ENCODE data around the gene GNRHR. TPM values are rescaled to one million over a fixed set of nuclear protein-coding genes. Genes with fewer than 3 reads are reported as not detected.

The GNRHR gene
- total RNA-seq, 1 donor from 2014 or later, result not detected

DNA sequence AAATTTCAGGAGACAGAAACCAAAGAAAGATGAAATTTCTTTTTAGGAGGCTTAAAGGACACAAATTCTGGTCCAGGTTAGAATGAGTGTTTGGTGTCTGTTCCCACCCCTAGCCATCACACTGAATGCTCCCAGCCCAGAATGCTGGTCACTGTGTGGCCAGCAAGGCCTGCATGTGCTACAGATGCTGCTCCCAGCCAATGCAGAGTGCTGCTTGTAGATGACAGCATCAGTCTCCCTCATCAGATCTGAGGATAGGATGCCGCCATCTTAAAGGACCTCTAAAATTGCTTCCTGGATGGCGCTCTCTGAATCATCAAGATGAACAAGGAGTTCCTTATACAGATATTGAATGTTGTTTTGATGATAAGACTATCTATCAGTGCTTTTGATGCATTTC is 35.3 kb downstream of the GNRHR start:
- Mint-ChIP-seq H3K4me3 (ENCODE audit: unreplicated experiment) (no peak overlapping the region), H3K36me3 (ENCODE audit: unreplicated experiment) (peaks cover 8% of the 10 kb centered on the region)
- TF ChIP-seq, protein P1, sequence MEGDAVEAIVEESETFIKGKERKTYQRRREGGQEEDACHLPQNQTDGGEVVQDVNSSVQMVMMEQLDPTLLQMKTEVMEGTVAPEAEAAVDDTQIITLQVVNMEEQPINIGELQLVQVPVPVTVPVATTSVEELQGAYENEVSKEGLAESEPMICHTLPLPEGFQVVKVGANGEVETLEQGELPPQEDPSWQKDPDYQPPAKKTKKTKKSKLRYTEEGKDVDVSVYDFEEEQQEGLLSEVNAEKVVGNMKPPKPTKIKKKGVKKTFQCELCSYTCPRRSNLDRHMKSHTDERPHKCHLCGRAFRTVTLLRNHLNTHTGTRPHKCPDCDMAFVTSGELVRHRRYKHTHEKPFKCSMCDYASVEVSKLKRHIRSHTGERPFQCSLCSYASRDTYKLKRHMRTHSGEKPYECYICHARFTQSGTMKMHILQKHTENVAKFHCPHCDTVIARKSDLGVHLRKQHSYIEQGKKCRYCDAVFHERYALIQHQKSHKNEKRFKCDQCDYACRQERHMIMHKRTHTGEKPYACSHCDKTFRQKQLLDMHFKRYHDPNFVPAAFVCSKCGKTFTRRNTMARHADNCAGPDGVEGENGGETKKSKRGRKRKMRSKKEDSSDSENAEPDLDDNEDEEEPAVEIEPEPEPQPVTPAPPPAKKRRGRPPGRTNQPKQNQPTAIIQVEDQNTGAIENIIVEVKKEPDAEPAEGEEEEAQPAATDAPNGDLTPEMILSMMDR (IDR thresholded peaks at IDR 0.05), result no peak

DNA sequence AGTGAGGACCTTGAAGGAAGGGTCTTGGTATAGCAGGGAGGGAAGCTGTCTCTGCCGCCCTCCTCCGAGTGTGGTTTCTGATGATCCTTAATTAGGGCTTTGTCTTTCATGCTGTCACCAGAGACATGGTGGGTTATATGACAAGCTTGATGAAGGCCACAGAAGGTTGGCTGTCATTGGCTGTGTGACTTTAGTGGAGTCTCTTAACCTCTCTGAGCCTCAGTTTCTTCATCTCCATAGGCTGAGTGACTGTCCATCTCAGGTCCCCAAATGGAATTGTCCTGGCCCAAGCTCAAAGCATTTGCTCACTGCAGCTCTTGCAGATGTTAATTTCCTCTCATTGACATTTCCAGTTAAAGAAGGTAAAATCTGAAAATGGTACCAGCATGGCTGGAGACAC is 36.6 kb downstream of the GNRHR start:
- no peak overlapping the region for H3K27ac Mint-ChIP-seq (ENCODE audit: unreplicated experiment)
- TF ChIP-seq, protein P1 (IDR thresholded peaks at IDR 0.05), result no peak

More for the DNA sequence above, 35.3 kb downstream of the GNRHR start:
- H3K27me3 Mint-ChIP-seq (ENCODE audit: unreplicated experiment), result no peaks in the 10 kb centered on the region
- peaks cover 8% of the 10 kb centered on the region for H3K4me1 Mint-ChIP-seq (ENCODE audit: unreplicated experiment)
- no peak overlapping the region for H3K27ac Mint-ChIP-seq (ENCODE audit: unreplicated experiment)
- no peak for DNase-seq (ENCODE audit: extremely low spot score, unreplicated experiment)
- H3K9me3 Mint-ChIP-seq (ENCODE audit: unreplicated experiment), result no peaks in the 10 kb centered on the region

DNA sequence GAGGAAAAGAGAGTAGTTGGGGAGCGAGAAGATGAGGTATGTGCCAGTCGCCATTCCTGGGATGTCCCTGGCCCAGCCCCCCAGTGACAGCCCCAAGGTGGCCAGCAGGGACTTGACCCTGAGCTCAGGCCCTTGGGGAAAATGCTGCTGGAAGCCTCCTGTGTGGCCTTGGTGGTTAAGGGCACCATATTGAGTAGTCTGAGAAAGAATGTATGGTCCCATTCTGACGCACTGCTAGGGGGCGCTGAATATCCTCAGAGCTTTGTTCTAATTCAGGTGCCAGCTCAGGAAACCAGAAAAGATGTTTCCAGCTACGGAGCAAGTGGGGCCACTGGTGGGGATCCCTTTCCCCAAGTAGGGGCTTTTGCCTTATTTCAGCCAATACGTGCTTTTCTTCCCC is 39.2 kb downstream of the GNRHR start:
- H3K9me3 Mint-ChIP-seq (ENCODE audit: unreplicated experiment), result no peaks in the 10 kb centered on the region
- H3K27me3 Mint-ChIP-seq (ENCODE audit: unreplicated experiment), result no peaks in the 10 kb centered on the region

More for the DNA sequence above, 36.6 kb downstream of the GNRHR start:
- H3K4me1 Mint-ChIP-seq (ENCODE audit: unreplicated experiment), result peaks cover 13% of the 10 kb centered on the region
- H3K9me3 Mint-ChIP-seq (ENCODE audit: unreplicated experiment), result no peaks in the 10 kb centered on the region
- no peak overlapping the region for H3K4me3 Mint-ChIP-seq (ENCODE audit: unreplicated experiment)
- H3K27me3 Mint-ChIP-seq (ENCODE audit: unreplicated experiment), result no peaks in the 10 kb centered on the region
- DNase-seq (ENCODE audit: extremely low spot score, unreplicated experiment), result no peak
- H3K36me3 Mint-ChIP-seq (ENCODE audit: unreplicated experiment), result peaks cover 8% of the 10 kb centered on the region

DNA sequence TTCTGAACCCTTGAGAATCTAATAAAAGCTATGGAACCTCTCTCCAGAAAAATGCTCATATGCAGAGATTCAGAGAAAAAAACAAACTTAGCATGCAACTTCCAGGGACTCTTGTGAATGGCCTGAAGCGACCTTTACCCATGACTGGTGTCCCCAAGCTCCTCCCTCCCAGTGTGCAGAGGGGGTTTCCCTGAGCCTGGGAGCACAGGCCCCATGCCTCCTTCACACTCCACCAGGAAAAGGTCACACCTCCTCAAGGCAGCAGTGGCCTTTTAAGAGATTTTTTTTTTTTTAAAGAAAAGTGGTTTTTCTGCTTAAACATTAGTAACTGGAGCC is 40.0 kb downstream of the GNRHR start:
- TF ChIP-seq, protein P1 (IDR thresholded peaks at IDR 0.05), result no peak
- Mint-ChIP-seq H3K4me3 (ENCODE audit: unreplicated experiment) (no peak overlapping the region), H3K36me3 (ENCODE audit: unreplicated experiment) (peaks cover 3% of the 10 kb centered on the region), H3K9me3 (ENCODE audit: unreplicated experiment) (no peaks in the 10 kb centered on the region), H3K27me3 (ENCODE audit: unreplicated experiment) (no peaks in the 10 kb centered on the region), H3K27ac (ENCODE audit: unreplicated experiment) (peak overlapping the region; percentile 28), H3K4me1 (ENCODE audit: unreplicated experiment) (peaks cover 12% of the 10 kb centered on the region)
- no peak for DNase-seq (ENCODE audit: extremely low spot score, unreplicated experiment)

More for the DNA sequence above, 39.2 kb downstream of the GNRHR start:
- no peak for DNase-seq (ENCODE audit: extremely low spot score, unreplicated experiment)
- no peak overlapping the region for H3K27ac Mint-ChIP-seq (ENCODE audit: unreplicated experiment)
- no peak overlapping the region for H3K4me3 Mint-ChIP-seq (ENCODE audit: unreplicated experiment)
- peaks cover 12% of the 10 kb centered on the region for H3K4me1 Mint-ChIP-seq (ENCODE audit: unreplicated experiment)
- peaks cover 3% of the 10 kb centered on the region for H3K36me3 Mint-ChIP-seq (ENCODE audit: unreplicated experiment)
- TF ChIP-seq, protein P1 (IDR thresholded peaks at IDR 0.05), result no peak

DNA sequence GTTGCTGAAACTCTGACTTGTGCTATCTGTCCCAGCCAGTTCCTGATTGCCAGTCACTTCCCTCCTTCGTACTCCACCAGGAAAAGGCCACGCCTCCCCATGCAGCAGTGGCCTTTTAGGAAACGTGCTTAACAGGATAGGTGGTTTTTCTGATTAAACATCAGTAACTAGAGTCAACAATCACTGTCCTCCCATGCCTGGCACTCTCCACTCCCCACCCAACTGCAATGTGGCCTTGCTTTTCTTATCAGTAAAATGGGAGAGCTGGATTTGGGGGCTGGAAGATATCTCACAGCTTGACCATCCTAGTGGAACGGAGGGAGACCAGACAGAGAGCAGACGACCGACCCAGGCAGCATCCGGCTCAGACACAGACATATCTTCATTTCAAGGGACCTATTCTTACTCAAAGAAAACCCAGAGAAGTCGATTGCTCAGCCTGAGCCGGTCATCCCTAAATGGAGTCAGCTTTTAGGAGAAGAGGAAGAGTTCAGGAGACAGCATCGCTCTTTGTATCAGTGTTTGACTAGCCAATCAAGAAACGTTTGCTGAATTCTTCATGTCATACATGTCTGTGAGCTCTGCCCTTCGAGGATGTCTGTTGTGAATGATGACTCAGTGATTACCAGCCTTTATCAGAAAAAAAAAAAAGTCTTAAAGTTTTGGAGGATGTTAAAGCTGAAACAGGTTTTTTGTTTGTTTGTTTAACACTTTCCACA is 40.5 kb downstream of the GNRHR start:
- no peaks in the 10 kb centered on the region for H3K9me3 Mint-ChIP-seq (ENCODE audit: unreplicated experiment)
- H3K36me3 Mint-ChIP-seq (ENCODE audit: unreplicated experiment), result peaks cover 3% of the 10 kb centered on the region
- DNase-seq (ENCODE audit: extremely low spot score, unreplicated experiment), result no peak
- H3K27me3 Mint-ChIP-seq (ENCODE audit: unreplicated experiment), result no peaks in the 10 kb centered on the region
- peaks cover 12% of the 10 kb centered on the region for H3K4me1 Mint-ChIP-seq (ENCODE audit: unreplicated experiment)
- TF ChIP-seq, protein P1 (IDR thresholded peaks at IDR 0.05), result no peak
- peak overlapping the region; percentile 32 for H3K27ac Mint-ChIP-seq (ENCODE audit: unreplicated experiment)
- no peak overlapping the region for H3K4me3 Mint-ChIP-seq (ENCODE audit: unreplicated experiment)

Measured in osteocyte (in vitro differentiated cells).